GM12878 (cell line): ENCODE data around the gene PLCG2. TPM values are rescaled to one million over a fixed set of nuclear protein-coding genes. Genes with fewer than 3 reads are reported as not detected.

Experiments used
- CHD4 ChIP-seq: fragments of 200-600 bp; sonication (generic); IDR thresholded peaks from 2 replicates; pipeline ENCODE4 v1.6.1; 2016; ENCODE audit warnings: mild to moderate bottlenecking
- CTCF ChIP-seq, 3 experiments: IDR thresholded peaks in 2 of 3; conservative IDR thresholded peaks in 1 of 3; 2 replicates each; pipeline ENCODE4 v1.5.1; 2011; ENCODE audit warnings: low read depth in 3 of 3, low read length in 3 of 3, mild to moderate bottlenecking in 3 of 3, control low read depth in 2 of 3, moderate library complexity in 2 of 3, inconsistent platforms in 1 of 3, mixed read lengths in 1 of 3; ENCODE audit not compliant: control insufficient read depth in 2 of 3, insufficient read depth in 1 of 3; ENCODE audit errors: extremely low read depth in 1 of 3
- ESRRA ChIP-seq: IDR thresholded peaks from 2 replicates; pipeline ENCODE4 v1.6.1; 2012; ENCODE audit warnings: mild to moderate bottlenecking, low read length, improper control_type of control experiment
- HDGF ChIP-seq: fragments of 450-650 bp; IDR thresholded peaks from 2 replicates; pipeline ENCODE4 v1.6.1; 2016; ENCODE audit warnings: antibody characterized with exemption
- HSF1 ChIP-seq: fragments of 150-350 bp; IDR thresholded peaks from 2 replicates; pipeline ENCODE4 v1.6.1; 2014; ENCODE audit warnings: mild to moderate bottlenecking, low read depth, low read length
- IRF5 ChIP-seq: fragments of 450-650 bp; IDR thresholded peaks from 2 replicates; pipeline ENCODE4 v1.6.1; 2017; ENCODE audit warnings: borderline replicate concordance
- NFYB ChIP-seq: IDR thresholded peaks from 2 replicates; pipeline ENCODE4 v1.6.1; 2011; ENCODE audit warnings: low read depth, mild to moderate bottlenecking, low read length, improper control_type of control experiment, moderate library complexity; ENCODE audit not compliant: insufficient read depth
- NKRF ChIP-seq: fragments of 450-650 bp; conservative IDR thresholded peaks from 2 replicates; pipeline ENCODE4 v1.6.1; 2017; ENCODE audit warnings: mild to moderate bottlenecking, moderate library complexity
- PAX5 ChIP-seq: IDR thresholded peaks from 2 replicates; pipeline ENCODE4 v1.6.1; 2011; ENCODE audit warnings: low read depth, low read length, borderline replicate concordance
- POLR2AphosphoS5 ChIP-seq: IDR thresholded peaks from 2 replicates; pipeline ENCODE4 v1.6.1; 2011; ENCODE audit warnings: mild to moderate bottlenecking, low read length, inconsistent platforms
- RB1 ChIP-seq: fragments of 450-650 bp; formaldehyde crosslinking; IDR thresholded peaks from 2 replicates; pipeline ENCODE4 v1.6.1; 2017; ENCODE audit warnings: mild to moderate bottlenecking, borderline replicate concordance
- SMAD1 ChIP-seq: fragments of 450-650 bp; IDR thresholded peaks from 2 replicates; pipeline ENCODE4 v1.6.1; 2018; ENCODE audit warnings: mild to moderate bottlenecking, low read depth; ENCODE audit not compliant: partially characterized antibody
- SUPT20H ChIP-seq: IDR thresholded peaks from 2 replicates; pipeline ENCODE4 v1.6.1; 2011; ENCODE audit warnings: low read depth, mild to moderate bottlenecking, low read length, moderate library complexity, borderline replicate concordance; ENCODE audit not compliant: control insufficient read depth
- YY1 ChIP-seq: IDR thresholded peaks from 2 replicates; pipeline ENCODE4 v1.6.1; 2011; ENCODE audit warnings: low read depth, mild to moderate bottlenecking, low read length
- polyA plus RNA-seq, 11 experiments: library from polyadenylated mRNA; depleted of rRNA in 4 of 11; unstranded in 6 of 11; stranded (reverse) in 5 of 11; fragments of >200 nt; fragmentation: Nextera tagmentation in 4 of 11; fragmentation: Illumina TruSeq in 1 of 11; extraction: Ambion mirVana in 4 of 11; extraction: Trizol in 1 of 11; gene quantifications; 1 replicate in 1 of 11; 2 replicates in 10 of 11; pipeline versions ENCODE4 v1.2.1 to v1.2.3, GENCODE V29; 2011 to 2016; ENCODE audit warnings: inconsistent platforms in 2 of 11, missing spikeins in 2 of 11, low read depth in 1 of 11
- total RNA-seq, 4 experiments: library from RNA; depleted of rRNA in 3 of 4; stranded (reverse); fragments of >200 nt in 3 of 4; fragmentation: Illumina TruSeq in 1 of 4; extraction: Trizol in 1 of 4; gene quantifications; 2 replicates each; pipeline versions ENCODE4 v1.2.1 to v1.2.3, GENCODE V29; 2013 to 2021
- TF ChIP-seq, protein P1 (sequence below): fragments of 450-650 bp; IDR thresholded peaks from 2 replicates; pipeline ENCODE4 v1.6.1; 2018; ENCODE audit warnings: mild to moderate bottlenecking, low read depth, moderate library complexity; ENCODE audit not compliant: partially characterized antibody
- TF ChIP-seq, protein P2 (sequence below): IDR thresholded peaks from 2 replicates; pipeline ENCODE4 v1.6.1; 2011; ENCODE audit warnings: borderline replicate concordance, low read depth, mild to moderate bottlenecking, moderate library complexity, low read length; ENCODE audit not compliant: insufficient read depth, poor library complexity, severe bottlenecking

The PLCG2 gene
- total and polyA plus RNA-seq, 10 of the 15 experiments (the other 5 are each of a cell fraction or from before 2014, with no cell fraction given) = 47.6 to 256 (median 149) TPM

DNA sequence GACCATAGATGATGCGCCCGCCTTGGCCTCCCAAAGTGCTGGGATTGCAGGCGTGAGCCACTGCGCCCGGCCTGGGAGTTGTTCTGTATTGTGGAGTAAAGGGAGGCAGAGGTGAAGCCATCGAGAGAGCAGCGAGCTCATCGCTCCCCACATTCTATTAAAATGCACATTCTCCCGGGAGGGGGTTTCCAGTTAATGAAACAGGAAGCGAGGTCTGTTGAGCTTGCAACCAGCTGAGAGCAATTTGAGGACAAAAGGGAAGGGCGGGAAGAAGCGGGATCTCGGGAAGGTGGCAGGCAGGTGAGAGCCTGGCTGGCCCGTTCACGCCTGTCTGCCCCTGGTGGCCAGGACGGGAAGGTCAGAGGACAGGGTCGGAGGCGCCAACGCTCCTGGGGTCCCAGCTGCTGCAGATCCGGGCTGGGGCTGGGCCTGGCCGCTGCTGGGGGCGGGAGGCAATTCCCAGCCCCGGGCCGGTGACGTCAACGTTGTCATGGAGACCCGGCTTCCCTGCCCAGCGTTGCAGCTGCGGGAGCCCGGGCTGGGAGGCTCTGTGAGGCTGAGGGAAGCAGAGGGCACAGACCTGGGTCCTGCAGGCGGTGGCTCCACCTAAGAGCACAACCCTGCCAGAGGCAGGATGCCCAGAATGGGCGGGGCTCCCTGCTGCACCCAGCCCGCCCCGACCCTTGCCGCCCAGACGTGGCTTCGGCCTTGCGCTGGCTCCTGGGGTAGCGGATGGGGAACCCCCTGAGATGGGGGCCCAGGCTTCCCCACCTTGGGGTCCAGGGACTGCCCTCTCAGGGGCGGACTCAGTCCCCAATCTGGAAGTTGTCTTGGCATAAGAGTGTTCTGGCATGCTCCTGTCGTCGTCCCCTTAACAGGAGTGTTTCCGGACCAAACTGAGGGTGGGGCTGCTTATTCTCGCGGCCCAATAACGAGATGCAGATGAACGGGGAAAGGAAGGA lies 48.7 kb upstream of the PLCG2 start (continued):
- TF ChIP-seq HSF1 (no peak), SUPT20H (no peak), IRF5 (no peak), YY1 (no peak), RB1 (peak; percentile 69; the same call in 1 of the 2 replicates), HDGF (0 out of 2 replicates have a peak, but pooled peaks have one; percentile 64), SMAD1 (no peak), NKRF (0 out of 2 replicates have a peak, but pooled peaks have one; percentile 17), POLR2AphosphoS5 (no peak), ESRRA (no peak), CHD4 (no peak), NFYB (no peak), PAX5 (peak; percentile 59; the same call in 1 of the 2 replicates), CTCF (IDR thresholded peaks at IDR 0.05 in 2 of 3, conservative IDR thresholded peaks at IDR 0.05 in 1 of 3; ENCODE audit: control insufficient read depth in 2 of 3, extremely low read depth in 1 of 3, insufficient read depth in 1 of 3, low read depth in 3 of 3, low read length in 3 of 3) (peak; percentile 49 to 78 (median 74))
- TF ChIP-seq, protein P1, sequence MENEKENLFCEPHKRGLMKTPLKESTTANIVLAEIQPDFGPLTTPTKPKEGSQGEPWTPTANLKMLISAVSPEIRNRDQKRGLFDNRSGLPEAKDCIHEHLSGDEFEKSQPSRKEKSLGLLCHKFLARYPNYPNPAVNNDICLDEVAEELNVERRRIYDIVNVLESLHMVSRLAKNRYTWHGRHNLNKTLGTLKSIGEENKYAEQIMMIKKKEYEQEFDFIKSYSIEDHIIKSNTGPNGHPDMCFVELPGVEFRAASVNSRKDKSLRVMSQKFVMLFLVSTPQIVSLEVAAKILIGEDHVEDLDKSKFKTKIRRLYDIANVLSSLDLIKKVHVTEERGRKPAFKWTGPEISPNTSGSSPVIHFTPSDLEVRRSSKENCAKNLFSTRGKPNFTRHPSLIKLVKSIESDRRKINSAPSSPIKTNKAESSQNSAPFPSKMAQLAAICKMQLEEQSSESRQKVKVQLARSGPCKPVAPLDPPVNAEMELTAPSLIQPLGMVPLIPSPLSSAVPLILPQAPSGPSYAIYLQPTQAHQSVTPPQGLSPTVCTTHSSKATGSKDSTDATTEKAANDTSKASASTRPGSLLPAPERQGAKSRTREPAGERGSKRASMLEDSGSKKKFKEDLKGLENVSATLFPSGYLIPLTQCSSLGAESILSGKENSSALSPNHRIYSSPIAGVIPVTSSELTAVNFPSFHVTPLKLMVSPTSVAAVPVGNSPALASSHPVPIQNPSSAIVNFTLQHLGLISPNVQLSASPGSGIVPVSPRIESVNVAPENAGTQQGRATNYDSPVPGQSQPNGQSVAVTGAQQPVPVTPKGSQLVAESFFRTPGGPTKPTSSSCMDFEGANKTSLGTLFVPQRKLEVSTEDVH = no peak
- TF ChIP-seq, protein P2, sequence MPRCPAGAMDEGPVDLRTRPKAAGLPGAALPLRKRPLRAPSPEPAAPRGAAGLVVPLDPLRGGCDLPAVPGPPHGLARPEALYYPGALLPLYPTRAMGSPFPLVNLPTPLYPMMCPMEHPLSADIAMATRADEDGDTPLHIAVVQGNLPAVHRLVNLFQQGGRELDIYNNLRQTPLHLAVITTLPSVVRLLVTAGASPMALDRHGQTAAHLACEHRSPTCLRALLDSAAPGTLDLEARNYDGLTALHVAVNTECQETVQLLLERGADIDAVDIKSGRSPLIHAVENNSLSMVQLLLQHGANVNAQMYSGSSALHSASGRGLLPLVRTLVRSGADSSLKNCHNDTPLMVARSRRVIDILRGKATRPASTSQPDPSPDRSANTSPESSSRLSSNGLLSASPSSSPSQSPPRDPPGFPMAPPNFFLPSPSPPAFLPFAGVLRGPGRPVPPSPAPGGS = no peak
